Brain microvascular endothelial cell (primary cell): ENCODE measurements around the gene RXRB.
A peak's percentile ranks its signal among the peaks of the same experiment; 100 is the strongest.

ENCODE experiments used
- DNase-seq: peaks from one replicate; pipeline ENCODE4 v3.0.0-alpha.2; 2020
- H3K27ac ChIP-seq: fragments of 250-450 bp; sonication (Bioruptor Pico); 2 replicates; pipeline ENCODE4 v1.5.1; 2020; ENCODE audit warnings: mild to moderate bottlenecking, moderate library complexity
- H3K27me3 ChIP-seq: fragments of 250-450 bp; sonication (Bioruptor Pico); replicated peaks from 2 replicates; pipeline ENCODE4 v1.5.1; 2020; ENCODE audit warnings: mild to moderate bottlenecking
- H3K36me3 ChIP-seq: fragments of 250-450 bp; sonication (Bioruptor Pico); replicated peaks from 2 replicates; pipeline ENCODE4 v1.5.1; 2020; ENCODE audit warnings: mild to moderate bottlenecking
- H3K4me3 ChIP-seq: 2 replicates; pipeline ENCODE4 v1.5.1; 2011; ENCODE audit warnings: low read depth, mild to moderate bottlenecking, control low read depth, low read length, moderate library complexity
- in situ Hi-C: cut with HindIII; loops from 2 replicates; pipeline ENCODE4 v1.10.0; 2017; ENCODE audit warnings: low sequenced_read_pairs, low pct_ligation_motif_present
- TF ChIP-seq, protein P1 (sequence below): IDR thresholded peaks from 2 replicates; pipeline ENCODE4 v1.5.1; 2011; ENCODE audit warnings: low read depth, mild to moderate bottlenecking, moderate library complexity, low read length, control low read depth, inconsistent platforms; ENCODE audit errors: missing control alignments

The RXRB gene

DNA sequence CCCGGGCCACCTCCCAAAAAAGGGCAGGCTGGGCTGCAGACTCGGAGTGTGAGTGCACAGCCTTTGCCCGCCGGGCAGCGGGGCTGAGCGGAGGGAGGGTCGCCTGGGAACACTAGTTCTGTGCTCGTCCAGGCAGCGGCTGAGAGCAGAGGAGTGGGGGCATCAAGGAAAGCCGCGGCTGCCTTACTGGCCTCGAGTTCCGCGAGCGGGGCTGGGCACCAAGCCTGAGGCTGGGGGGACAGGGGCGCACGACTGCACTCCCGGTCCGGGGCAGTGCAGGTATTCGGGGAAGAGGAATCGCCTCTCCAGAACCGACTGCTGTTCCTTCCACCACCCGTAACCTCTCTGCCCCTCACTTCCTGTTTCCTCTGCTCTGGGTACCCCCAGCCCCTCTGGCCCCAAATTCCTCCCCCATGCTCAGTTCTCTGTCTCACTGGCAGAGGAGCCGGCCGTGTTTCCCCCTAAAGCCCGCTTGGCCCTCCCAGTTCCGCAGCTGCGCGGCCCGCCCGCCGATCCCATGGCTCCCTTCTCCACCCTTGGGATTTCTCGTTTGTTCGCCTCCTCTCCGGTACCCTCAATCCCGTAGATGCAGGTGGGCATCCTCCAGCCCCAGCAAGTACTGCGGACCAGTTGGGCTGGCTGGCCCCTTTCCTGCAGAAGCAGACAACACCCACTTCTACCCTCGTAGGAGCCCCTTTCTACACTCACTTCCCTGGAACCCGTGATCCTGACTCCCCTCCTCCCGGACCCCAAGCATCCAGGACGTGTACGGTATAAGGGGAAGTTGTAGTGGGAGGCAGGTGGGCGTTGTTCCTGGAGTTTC lies 12.9 kb upstream of the RXRB start:
- no peak for DNase-seq
- Histone ChIP-seq H3K27me3 (no peaks in the 10 kb centered on the region), H3K36me3 (peaks cover 11% of the 10 kb centered on the region), H3K4me3 (peak overlapping the region; percentile 56), H3K27ac (no peak overlapping the region)
- TF ChIP-seq, protein P1, sequence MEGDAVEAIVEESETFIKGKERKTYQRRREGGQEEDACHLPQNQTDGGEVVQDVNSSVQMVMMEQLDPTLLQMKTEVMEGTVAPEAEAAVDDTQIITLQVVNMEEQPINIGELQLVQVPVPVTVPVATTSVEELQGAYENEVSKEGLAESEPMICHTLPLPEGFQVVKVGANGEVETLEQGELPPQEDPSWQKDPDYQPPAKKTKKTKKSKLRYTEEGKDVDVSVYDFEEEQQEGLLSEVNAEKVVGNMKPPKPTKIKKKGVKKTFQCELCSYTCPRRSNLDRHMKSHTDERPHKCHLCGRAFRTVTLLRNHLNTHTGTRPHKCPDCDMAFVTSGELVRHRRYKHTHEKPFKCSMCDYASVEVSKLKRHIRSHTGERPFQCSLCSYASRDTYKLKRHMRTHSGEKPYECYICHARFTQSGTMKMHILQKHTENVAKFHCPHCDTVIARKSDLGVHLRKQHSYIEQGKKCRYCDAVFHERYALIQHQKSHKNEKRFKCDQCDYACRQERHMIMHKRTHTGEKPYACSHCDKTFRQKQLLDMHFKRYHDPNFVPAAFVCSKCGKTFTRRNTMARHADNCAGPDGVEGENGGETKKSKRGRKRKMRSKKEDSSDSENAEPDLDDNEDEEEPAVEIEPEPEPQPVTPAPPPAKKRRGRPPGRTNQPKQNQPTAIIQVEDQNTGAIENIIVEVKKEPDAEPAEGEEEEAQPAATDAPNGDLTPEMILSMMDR, result no peak
- in situ Hi-C loops, result no loop called here

DNA sequence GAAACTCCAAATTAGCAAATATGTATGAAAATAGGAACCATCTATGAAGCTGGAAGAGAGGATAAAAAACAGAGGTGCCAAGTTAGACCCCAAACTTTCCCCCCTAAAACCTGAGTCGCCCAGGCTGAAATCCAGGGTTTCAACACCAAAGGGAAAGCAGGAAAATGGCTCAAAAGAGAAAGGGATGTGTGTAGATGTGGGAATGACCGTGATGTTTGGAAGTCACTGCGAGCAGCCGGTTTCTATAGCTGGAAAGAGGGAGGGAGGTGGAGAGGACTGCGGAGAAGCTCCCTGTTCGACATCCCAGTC lies 12.3 kb upstream of the RXRB start:
- Histone ChIP-seq H3K27me3 (no peaks in the 10 kb centered on the region), H3K4me3 (peak overlapping the region; percentile 56), H3K36me3 (peaks cover 11% of the 10 kb centered on the region), H3K27ac (no peak overlapping the region)
- in situ Hi-C loops, result no loop called here
- TF ChIP-seq, protein P1, result no peak
- DNase-seq, result no peak

DNA sequence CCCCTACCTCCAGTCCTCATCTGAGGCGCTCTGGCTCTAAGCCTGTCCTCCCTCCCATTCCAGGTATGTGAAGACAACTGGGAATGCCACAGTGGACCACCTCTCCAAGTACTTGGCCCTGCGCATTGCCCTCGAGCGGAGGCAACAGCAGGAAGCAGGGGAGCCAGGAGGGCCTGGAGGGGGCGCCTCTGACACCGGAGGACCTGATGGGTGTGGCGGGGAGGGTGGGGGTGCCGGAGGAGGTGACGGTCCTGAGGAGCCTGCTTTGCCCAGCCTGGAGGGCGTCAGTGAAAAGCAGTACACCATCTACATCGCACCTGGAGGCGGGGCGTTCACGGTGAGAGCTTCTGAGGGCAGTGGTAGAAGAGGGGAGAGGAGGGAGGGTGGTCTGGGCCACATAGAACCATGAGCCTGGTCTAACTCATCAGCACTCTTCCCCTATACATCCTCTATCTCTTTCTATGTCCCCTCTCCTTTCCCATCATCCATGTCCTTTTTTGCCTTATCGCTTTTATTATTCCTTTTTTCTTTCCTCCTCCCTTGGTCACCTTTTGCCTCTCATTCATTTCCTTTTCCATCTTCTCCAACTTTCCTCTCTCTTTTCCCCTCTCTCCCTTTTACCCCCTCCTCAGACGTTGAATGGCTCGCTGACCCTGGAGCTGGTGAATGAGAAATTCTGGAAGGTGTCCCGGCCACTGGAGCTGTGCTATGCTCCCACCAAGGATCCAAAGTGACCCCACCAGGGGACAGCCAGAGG lies 11.4 kb upstream of the RXRB start:
- DNase-seq, result no peak
- in situ Hi-C loops, result no loop called here
- TF ChIP-seq, protein P1, result no peak
- Histone ChIP-seq H3K4me3 (no peak overlapping the region), H3K27me3 (no peaks in the 10 kb centered on the region), H3K36me3 (peaks cover 11% of the 10 kb centered on the region), H3K27ac (no peak overlapping the region)

DNA sequence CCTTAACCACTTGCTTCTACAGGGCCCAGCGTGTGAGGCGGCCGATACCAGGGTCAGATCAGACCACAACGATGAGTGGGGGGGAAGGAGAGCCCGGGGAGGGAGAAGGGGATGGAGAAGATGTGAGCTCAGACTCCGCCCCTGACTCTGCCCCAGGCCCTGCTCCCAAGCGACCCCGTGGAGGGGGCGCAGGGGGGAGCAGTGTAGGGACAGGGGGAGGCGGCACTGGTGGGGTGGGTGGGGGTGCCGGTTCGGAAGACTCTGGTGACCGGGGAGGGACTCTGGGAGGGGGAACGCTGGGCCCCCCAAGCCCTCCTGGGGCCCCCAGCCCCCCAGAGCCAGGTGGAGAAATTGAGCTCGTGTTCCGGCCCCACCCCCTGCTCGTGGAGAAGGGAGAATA lies 10.7 kb upstream of the RXRB start:
- H3K4me3 ChIP-seq, result no peak overlapping the region
- TF ChIP-seq, protein P1, result no peak

DNA sequence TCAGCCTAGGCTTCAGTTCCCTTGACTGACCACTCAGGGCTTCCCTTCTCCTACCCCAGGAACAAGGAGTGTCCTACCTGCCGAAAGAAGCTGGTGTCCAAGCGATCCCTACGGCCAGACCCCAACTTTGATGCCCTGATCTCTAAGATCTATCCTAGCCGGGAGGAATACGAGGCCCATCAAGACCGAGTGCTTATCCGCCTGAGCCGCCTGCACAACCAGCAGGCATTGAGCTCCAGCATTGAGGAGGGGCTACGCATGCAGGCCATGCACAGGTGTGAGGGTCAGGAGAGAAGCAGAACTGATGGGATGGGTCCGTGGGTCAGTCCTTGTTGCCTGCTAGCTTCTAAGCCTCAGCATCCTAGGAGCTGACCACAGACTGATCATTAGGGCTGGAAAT lies 9.4 kb upstream of the RXRB start:
- no peak for DNase-seq
- TF ChIP-seq, protein P1, result no peak
- in situ Hi-C loops, result no loop called here
- no peaks in the 10 kb centered on the region for H3K27me3 ChIP-seq
- H3K4me3 ChIP-seq, result no peak overlapping the region
- no peak overlapping the region for H3K27ac ChIP-seq
- peaks cover 11% of the 10 kb centered on the region for H3K36me3 ChIP-seq

More for the DNA sequence above, 10.7 kb upstream of the RXRB start:
- Histone ChIP-seq H3K27ac (no peak overlapping the region), H3K36me3 (peaks cover 11% of the 10 kb centered on the region), H3K27me3 (no peaks in the 10 kb centered on the region)
- no peak for DNase-seq
- in situ Hi-C loops, result no loop called here
